GM12801 (cell line): ENCODE measurements around the gene HOMEZ.

ENCODE experiments used
- CTCF ChIP-seq: IDR thresholded peaks from one replicate; pipeline ENCODE4 v1.5.1; 2011; ENCODE audit warnings: control low read depth; ENCODE audit not compliant: insufficient read length; ENCODE audit errors: extremely low read depth

The HOMEZ gene

GRCh38 chr14:23323838-23324454 lies 38.0 kb upstream of the HOMEZ start:
- no peak for TF ChIP-seq CTCF

GRCh38 chr14:23322568-23323517 lies 36.9 kb upstream of the HOMEZ start:
- TF ChIP-seq CTCF = no peak

GRCh38 chr14:23321572-23322547 lies 35.9 kb upstream of the HOMEZ start:
- no peak for TF ChIP-seq CTCF

GRCh38 chr14:23320584-23321571 lies 34.9 kb upstream of the HOMEZ start, which contains the start of gene PABPN1:
PABPN1 (plus strand) TSS chr14:23321457; CDS start chr14:23321470, 13 bp downstream.
- TF ChIP-seq CTCF = no peak

GRCh38 chr14:23319746-23320583 lies 34.0 kb upstream of the HOMEZ start:
- TF ChIP-seq CTCF = no peak

- no peak for TF ChIP-seq CTCF
These were observed 30.4 kb upstream of the HOMEZ start for GRCh38 chr14:23316300-23316699.
